H1 (cell line): ENCODE data around the gene SLC35B2. TPM values are rescaled to one million over a fixed set of nuclear protein-coding genes. Genes with fewer than 3 reads are reported as not detected.

Experiments
- BACH1 ChIP-seq: IDR thresholded peaks from 2 replicates; pipeline ENCODE4 v1.6.1; 2012; ENCODE audit warnings: low read length, improper control_type of control experiment
- CHD1 ChIP-seq: IDR thresholded peaks from 2 replicates; pipeline ENCODE4 v1.6.1; 2012; ENCODE audit warnings: low read depth, low read length, improper control_type of control experiment
- polyA plus RNA-seq, 7 experiments: library from polyadenylated mRNA; depleted of rRNA in 3 of 7; stranded (reverse) in 5 of 7; unstranded in 2 of 7; fragments of >200 nt in 5 of 7; fragments of 200-250 nt in 2 of 7; gene quantifications; 1 replicate in 5 of 7; 2 replicates in 1 of 7; 4 replicates in 1 of 7; pipeline versions ENCODE4 v1.2.1 to v1.2.3, GENCODE V29; 2011 to 2013; ENCODE audit warnings: missing spikeins in 2 of 7, mixed read lengths in 2 of 7
- total RNA-seq: library from RNA; stranded (reverse); fragmentation: NEBNext Ultra II Directional; extraction: Animal tissue kit (Norgen Biotek cat#: 25700); gene quantifications from 2 replicates; pipeline ENCODE4 v1.2.1, GENCODE V29; 2021
- TF ChIP-seq, protein P1 (sequence below): IDR thresholded peaks from 2 replicates; pipeline ENCODE4 v1.6.1; 2012; ENCODE audit warnings: inconsistent platforms
- TF ChIP-seq, protein P2 (sequence below): fragments of 300-600 bp; sonication (generic); IDR thresholded peaks from 2 replicates; pipeline ENCODE4 v1.7.1; 2012; ENCODE audit warnings: low read length, moderate library complexity, mild to moderate bottlenecking, inconsistent platforms; ENCODE audit not compliant: insufficient replicate concordance

SLC35B2 gene
- total and polyA plus RNA-seq, 2 of the 8 experiments (the other 6 are each of a cell fraction or from before 2014, with no cell fraction given): 29.5 to 65.0 TPM

DNA sequence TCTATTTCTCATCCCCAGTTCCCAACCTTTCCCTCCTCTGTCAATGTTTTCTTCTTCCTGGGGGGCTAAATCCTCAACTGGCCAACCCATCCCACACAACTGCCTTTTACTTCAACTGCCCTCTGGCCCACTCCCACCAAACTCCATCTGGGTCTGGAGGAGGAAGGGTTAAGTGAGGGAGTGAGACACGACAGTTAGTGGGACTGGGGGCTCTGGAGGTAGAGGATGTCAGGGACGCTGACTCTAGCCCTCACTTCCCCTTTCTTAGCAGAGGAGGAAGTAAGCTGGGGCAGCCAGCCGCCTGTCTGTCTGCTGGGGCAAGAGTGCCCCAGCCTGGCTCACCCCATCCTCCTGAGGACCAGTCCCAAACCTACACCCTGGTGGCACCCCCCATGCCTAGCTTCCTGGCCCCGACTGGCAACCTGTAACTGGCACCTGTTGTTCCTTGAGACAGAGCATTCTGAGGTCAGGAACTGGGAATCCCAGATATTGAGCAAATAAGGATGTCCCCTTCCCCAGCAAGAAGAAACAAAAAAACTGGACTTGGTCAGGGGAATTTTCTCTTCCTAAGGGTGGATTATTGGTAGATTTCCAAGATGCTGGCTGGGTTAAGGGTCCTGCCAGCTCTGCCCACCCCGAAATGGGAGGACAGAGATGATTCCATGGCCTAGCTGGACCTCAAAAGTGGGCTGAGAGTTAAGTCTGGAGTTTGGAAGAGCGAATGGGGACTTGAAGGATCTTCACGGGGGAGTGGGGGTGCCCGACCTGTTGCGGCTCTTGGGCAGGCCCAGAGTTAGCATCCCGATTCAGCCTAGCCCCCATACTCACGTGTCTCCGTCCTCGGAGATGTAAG lies 7.1 kb upstream of the SLC35B2 start (continued):
- TF ChIP-seq CHD1: no peak
- no peak for TF ChIP-seq BACH1
- TF ChIP-seq, protein P1, sequence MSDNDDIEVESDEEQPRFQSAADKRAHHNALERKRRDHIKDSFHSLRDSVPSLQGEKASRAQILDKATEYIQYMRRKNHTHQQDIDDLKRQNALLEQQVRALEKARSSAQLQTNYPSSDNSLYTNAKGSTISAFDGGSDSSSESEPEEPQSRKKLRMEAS: no peak
- TF ChIP-seq, protein P2, sequence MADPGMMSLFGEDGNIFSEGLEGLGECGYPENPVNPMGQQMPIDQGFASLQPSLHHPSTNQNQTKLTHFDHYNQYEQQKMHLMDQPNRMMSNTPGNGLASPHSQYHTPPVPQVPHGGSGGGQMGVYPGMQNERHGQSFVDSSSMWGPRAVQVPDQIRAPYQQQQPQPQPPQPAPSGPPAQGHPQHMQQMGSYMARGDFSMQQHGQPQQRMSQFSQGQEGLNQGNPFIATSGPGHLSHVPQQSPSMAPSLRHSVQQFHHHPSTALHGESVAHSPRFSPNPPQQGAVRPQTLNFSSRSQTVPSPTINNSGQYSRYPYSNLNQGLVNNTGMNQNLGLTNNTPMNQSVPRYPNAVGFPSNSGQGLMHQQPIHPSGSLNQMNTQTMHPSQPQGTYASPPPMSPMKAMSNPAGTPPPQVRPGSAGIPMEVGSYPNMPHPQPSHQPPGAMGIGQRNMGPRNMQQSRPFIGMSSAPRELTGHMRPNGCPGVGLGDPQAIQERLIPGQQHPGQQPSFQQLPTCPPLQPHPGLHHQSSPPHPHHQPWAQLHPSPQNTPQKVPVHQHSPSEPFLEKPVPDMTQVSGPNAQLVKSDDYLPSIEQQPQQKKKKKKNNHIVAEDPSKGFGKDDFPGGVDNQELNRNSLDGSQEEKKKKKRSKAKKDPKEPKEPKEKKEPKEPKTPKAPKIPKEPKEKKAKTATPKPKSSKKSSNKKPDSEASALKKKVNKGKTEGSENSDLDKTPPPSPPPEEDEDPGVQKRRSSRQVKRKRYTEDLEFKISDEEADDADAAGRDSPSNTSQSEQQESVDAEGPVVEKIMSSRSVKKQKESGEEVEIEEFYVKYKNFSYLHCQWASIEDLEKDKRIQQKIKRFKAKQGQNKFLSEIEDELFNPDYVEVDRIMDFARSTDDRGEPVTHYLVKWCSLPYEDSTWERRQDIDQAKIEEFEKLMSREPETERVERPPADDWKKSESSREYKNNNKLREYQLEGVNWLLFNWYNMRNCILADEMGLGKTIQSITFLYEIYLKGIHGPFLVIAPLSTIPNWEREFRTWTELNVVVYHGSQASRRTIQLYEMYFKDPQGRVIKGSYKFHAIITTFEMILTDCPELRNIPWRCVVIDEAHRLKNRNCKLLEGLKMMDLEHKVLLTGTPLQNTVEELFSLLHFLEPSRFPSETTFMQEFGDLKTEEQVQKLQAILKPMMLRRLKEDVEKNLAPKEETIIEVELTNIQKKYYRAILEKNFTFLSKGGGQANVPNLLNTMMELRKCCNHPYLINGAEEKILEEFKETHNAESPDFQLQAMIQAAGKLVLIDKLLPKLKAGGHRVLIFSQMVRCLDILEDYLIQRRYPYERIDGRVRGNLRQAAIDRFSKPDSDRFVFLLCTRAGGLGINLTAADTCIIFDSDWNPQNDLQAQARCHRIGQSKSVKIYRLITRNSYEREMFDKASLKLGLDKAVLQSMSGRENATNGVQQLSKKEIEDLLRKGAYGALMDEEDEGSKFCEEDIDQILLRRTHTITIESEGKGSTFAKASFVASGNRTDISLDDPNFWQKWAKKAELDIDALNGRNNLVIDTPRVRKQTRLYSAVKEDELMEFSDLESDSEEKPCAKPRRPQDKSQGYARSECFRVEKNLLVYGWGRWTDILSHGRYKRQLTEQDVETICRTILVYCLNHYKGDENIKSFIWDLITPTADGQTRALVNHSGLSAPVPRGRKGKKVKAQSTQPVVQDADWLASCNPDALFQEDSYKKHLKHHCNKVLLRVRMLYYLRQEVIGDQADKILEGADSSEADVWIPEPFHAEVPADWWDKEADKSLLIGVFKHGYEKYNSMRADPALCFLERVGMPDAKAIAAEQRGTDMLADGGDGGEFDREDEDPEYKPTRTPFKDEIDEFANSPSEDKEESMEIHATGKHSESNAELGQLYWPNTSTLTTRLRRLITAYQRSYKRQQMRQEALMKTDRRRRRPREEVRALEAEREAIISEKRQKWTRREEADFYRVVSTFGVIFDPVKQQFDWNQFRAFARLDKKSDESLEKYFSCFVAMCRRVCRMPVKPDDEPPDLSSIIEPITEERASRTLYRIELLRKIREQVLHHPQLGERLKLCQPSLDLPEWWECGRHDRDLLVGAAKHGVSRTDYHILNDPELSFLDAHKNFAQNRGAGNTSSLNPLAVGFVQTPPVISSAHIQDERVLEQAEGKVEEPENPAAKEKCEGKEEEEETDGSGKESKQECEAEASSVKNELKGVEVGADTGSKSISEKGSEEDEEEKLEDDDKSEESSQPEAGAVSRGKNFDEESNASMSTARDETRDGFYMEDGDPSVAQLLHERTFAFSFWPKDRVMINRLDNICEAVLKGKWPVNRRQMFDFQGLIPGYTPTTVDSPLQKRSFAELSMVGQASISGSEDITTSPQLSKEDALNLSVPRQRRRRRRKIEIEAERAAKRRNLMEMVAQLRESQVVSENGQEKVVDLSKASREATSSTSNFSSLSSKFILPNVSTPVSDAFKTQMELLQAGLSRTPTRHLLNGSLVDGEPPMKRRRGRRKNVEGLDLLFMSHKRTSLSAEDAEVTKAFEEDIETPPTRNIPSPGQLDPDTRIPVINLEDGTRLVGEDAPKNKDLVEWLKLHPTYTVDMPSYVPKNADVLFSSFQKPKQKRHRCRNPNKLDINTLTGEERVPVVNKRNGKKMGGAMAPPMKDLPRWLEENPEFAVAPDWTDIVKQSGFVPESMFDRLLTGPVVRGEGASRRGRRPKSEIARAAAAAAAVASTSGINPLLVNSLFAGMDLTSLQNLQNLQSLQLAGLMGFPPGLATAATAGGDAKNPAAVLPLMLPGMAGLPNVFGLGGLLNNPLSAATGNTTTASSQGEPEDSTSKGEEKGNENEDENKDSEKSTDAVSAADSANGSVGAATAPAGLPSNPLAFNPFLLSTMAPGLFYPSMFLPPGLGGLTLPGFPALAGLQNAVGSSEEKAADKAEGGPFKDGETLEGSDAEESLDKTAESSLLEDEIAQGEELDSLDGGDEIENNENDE: no peak
